NCI-H2107 (cell line): ENCODE data around the gene FOXD3.

ENCODE experiments used
- DNase-seq: peaks from one replicate; lab custom pipeline; 2025; lab: John Stamatoyannopoulos, UW

The FOXD3 gene

DNA sequence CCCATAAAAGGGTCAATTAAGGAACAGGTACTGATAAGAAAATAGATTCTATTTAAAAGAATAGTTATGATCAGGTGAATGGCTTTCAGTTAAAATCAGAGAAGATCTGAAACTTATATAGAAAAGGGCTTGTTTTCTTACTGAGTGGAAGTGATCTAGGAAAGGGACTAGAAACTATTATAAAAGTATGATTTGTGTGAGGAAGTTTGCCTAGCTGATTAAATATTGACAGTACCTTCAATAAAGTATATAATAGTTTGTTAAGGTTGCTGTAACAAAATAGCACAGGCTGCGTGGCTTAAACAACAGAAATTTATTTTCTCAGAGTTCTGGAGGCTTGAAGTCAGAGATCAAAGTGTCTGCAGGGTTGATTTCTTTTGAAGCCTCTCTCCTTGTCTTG lies 39.7 kb downstream of the FOXD3 start:
- no peak for DNase-seq

DNA sequence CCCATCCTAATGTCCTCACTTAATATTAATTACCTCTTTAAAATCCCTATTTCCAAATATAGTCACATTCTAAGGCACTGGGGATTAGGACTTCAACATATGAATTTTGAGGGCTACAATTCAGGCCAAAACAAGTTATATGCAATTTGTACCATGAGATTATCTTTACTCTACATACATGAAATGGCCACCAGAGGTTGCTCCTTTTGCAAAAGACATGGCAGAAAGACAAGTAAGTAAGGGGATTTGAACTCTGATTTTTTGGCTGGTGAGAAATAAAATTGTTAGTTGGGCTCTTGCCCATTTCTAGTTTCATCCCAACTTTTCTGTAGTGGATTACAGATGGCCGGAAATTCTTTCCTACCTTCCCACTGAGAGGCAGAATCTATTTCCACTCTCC lies 40.2 kb downstream of the FOXD3 start:
- no peak for DNase-seq

DNA sequence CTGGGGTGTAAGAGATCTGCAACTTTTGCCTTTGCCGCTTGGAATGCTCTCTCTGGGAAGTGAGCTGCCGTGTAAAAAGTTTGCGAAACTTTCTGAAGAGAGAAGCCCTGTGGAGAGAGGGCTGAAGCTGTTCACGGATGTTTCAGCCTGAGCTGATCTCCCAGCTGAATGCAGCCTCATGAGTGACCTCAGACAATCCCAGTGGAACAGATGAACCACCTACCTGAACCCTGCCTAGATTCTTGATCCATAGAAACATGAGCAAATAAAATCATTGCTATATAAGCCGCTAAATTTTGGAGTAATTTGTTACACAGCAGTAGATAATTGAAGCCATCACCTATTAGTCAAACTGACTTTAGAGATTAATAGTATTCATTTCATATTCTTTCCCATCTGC lies 40.6 kb downstream of the FOXD3 start:
- no peak for DNase-seq

DNA sequence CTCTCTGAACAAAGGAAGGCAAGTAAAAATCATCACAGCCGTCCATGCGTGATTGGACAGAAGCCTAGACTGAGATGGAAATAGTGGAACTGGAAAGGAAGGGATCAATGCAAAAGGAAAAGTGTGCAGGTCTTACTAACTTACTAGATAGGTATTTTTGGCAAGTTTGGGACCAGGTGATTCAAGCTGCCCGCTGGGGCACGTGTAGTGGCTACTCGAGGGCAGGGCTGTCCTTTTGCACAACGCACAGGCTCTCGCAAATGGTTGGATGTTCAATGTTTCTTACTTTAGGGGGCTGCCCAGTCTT lies 44.5 kb downstream of the FOXD3 start:
- DNase-seq = no peak

GRCh38 chr1:63367215-63368103 lies 45.1 kb downstream of the FOXD3 start, which contains the start of gene ALG6:
Gene ALG6, plus strand, starts transcription at chr1:63367627. Its CDS starts 3,351 bp downstream, at chr1:63370978.
- DNase-seq = peak; percentile 97

DNA sequence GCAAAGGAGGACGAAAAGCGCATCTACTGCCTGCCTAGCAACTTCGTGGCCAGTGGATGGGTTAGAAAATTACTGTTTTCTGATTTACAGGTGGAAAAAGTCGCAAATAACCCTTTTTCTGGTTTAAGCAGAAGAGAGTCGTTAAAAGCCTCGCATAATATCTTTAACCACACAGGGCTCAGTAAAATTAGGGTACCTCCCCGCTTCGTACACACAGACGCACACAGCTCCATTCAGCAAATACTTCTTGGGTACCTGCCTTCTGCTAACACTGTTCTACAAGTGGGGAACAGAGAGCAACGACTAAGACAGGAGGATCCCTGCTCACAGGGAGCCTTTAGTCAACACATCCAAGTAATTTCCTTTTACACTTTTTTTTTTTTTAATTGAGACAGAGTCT lies 45.8 kb downstream of the FOXD3 start:
- no peak for DNase-seq
